ENCODE data around the gene NTM.

- TF ChIP-seq EZH2phosphoT487 (IDR thresholded peaks at IDR 0.05; ENCODE audit: low read depth, severe bottlenecking, unreplicated experiment) (no peak), CTCF (IDR thresholded peaks at IDR 0.05; ENCODE audit: poor library complexity) (no peak)
These were observed 52.1 kb downstream of the NTM start for GRCh38 chr11:131422496-131422895.

Measured in hepatocyte (in vitro differentiated cells).